ENCODE measurements around the gene ANKRD27.
"Not testable (repeated sequence)": the region's sequence is repeated elsewhere in the genome, so short reads cannot be mapped to it uniquely, and the experiment has no call there.

ANKRD27 gene

GRCh38 chr19:32598022-32598421, 77.0 kb downstream of the ANKRD27 start:
- no peak for DNase-seq

DNA sequence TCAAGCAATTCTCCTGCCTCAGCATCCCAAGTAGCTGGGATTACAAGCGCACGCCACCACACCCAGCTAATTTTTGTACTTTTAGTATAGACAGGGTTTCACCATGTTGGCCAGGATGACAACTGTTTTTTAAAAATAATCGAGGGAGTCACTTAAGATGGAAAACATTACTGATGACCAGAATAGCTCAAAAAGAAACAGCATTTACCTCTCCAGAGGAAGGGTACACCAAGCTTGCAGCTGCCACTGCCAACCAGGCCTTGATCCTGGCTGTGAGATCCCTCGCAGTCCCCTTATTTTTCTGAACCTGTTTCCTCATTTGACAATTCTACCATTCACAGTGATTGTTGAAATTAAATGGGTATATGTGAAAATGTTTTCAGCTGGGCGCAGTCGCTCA, 79.5 kb downstream of the ANKRD27 start:
- no peak for DNase-seq

DNA sequence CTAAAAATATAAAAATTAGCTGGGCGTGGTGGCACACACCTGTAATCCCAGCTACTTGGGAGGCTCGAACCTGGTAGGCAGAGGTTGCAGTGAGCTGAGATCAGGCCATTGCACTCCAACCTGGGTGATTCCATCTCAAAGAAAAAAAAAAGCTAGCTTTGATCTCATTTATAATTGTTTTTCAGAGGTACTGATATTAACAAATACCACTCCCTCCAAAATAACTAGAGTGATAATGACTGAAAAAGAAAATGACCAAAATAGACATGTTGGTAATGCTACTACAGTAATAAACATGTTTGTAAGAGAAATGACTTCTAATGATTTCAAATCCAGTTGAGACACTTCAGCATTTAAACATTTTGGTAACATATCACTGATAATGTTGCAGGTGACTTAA, 81.0 kb downstream of the ANKRD27 start:
- no peak for DNase-seq

GRCh38 chr19:32587747-32588504, 87.1 kb downstream of the ANKRD27 start:
- not testable (repeated sequence) for DNase-seq

GRCh38 chr19:32581705-32582179, 93.2 kb downstream of the ANKRD27 start:
- DNase-seq = peak; percentile 20

GRCh38 chr19:32580901-32581704, 93.9 kb downstream of the ANKRD27 start, which contains the start of gene PDCD5:
Gene PDCD5, plus strand, starts transcription at chr19:32581190. Its CDS starts 72 bp downstream, at chr19:32581262.
- DNase-seq = peak; percentile 97

DNA sequence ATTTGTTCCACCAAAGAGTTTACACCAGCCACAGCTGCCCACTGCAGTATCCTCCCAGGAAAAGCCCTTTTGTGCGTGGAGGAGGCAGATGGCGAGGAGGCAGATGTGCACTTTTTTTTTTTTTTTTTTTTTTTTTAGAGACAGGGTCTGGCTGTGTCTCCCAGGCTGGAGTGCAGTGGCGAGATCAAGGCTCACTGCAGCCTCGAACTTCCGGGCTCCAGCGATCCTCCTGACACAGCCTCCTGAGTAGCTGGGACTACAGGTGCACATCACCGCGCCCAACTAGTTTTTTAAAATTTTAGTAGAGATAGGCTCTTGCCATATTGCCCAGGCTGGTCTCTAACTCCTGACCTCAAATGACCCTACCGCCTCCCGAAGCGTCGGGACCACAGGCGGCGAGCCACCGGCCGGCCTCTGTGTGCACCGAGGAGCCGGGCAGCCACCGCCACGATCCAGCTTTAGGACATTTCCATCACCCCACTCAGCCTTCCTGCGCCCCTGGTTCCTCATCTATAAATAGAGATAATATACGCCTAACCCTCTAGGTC, 94.6 kb downstream of the ANKRD27 start:
- no peak for DNase-seq

DNA sequence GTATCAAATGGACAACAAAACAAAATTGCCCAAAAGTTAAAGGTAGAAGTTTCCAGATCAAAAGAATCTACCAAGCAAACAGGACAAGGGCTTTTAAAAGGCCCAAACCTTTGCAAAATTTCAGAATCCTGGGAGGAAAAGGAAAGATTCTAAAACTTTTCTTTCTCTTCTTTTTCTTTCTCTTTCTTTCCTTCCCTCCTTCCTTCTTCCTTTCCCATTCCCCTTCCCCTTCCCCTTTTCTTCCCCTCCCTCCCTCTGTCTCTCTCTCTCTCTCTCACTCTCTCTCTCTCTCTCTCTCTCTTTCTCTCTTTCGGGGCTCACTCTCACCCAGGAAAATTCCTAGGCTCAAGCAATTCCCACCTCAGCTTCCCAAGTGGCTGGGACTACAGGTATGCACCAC, 98.2 kb downstream of the ANKRD27 start:
- no peak for DNase-seq

- DNase-seq = no peak
Observed at GRCh38 chr19:32573492-32573794, 101.5 kb downstream of the ANKRD27 start.

GRCh38 chr19:32572700-32573491, 102.1 kb downstream of the ANKRD27 start:
- not testable (repeated sequence) for DNase-seq

DNA sequence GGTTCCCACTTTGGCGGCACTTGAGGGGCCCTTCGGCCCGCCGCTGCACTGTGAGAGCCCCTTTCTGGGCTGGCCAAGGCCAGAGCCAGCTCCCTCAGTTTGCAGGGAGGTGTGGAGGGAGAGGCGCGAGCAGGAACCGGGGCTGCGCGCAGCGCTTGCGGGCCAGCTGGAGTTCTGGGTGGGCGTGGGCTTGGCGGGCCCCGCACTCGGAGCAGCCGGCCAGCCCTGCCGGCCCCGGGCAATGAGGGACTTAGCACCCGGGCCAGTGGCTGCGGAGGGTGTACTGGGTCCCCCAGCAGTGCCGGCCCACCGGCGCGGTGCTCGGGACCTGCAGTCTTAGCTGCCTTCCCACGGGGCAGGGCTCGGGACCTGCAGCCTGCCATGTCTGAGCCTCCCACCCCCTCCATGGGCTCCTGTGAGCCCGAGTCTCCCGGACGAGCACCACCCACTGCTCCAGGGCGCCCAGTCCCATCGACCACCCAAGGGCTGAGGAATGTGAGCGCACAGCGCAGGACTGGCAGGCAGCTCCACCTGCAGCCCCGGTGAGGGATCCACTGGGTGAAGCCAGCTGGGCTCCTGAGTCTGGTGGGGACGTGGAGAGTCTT, 103.4 kb downstream of the ANKRD27 start:
- not testable (repeated sequence) for DNase-seq

DNA sequence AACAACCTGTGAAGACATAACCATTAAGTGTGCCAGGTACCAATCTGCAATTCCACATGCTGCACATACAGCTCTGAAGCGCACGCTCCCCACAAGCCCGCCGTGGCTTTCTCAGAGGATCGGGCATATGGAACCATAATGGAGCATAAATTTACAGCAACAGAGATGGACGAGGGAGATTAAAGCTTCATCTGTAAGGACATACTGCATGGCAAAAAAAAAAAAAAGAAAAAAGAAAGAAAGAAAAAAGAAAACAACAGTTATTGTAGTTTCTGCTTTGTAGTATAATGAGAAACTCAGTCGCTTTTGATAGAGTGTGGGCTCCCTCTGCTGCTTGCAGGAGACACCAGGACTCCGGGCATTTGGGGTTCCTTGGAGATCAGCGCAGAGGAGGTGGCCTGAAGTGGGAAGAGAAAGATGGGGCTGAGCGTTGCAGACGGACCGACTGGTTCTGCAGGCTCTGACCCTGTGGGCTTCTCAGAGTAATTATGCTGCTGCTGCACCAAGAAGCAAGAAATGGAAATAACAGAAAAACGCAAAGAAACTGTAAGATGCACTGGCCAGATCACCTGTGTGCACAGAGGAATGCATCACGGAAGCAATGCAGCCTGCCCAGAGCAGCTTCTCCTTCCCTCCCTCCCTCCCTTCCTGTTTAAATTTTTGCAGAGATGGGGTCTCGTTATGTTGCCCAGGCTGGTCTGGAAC, 104.7 kb downstream of the ANKRD27 start:
- DNase-seq = peak; percentile 70

DNA sequence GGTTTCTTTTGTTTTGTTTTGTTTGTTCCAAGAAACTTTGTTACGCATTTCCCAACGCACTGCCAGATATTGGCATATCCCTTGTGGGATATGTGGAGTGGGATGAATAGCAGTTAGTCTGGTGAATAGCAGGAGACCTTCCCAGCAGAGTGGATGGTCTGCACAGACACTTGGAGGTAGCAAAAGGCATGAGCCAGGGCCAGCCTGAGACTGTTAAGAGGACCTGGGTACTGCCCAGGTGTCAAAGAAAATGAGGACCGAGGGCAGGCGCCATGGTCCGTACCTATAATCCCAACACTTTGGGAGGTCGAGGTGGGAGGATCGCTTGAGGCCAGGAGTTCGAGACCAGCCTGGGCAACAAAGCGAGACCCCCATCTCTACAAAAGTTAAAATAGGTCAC, 107.5 kb downstream of the ANKRD27 start:
- no peak for DNase-seq

DNA sequence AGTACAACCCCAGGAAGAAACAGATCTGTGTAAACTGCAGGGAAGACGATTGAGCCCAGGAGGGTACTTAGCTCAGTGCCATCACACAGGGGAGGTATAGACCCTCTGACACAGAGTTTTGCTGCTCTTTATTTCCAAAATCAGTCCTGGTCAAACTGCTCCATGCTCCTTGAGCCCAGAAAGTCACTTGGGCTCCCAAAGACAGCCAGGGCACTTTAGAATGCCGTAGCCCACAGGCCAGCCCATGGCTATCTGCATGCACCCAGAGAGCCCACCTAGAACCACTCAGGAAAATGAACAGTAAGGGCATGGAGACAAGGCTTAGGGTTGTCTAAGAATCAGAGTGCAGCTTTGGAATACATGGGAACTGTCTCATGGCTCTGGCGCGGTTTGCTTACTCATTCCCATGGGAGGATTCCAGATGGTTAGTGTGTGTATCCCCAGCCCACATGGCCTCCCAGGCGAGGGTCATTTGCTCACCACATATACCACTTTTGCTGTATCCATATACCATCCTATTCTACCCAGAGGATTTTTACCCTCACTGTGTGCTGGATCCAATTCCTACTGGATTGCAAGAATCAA, 108.6 kb downstream of the ANKRD27 start:
- no peak for DNase-seq

GRCh38 chr19:32563761-32564160, 111.2 kb downstream of the ANKRD27 start:
- no peak for DNase-seq

DNA sequence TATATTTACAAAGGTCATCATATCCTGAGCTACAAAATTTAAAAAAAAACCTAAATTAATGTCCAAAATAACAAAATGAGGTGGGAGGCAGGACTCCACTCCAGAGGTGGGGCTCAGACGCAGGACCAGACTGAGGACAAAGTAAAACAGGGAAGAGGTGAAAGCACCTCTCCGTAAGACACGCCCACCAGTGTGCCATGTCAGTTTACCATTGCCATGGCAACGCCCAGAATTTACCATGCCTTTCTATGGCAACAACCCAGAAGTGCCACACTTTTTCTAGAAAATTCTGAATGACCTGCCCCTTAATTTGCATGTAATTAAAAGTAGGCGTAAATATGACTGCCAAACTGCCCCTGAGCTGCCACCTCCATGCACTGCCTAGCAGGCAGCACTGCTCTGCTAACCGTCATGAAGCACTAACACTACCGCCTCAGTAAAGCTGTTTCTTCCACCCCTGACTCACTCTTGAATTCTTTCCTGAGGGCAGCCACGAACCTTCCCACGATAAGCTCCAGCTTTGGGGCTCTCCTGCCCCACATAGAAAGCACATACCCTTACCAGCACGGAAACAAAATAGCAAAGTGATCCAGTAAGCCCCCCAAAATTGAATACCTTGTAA, 116.3 kb downstream of the ANKRD27 start:
- no peak for DNase-seq

DNA sequence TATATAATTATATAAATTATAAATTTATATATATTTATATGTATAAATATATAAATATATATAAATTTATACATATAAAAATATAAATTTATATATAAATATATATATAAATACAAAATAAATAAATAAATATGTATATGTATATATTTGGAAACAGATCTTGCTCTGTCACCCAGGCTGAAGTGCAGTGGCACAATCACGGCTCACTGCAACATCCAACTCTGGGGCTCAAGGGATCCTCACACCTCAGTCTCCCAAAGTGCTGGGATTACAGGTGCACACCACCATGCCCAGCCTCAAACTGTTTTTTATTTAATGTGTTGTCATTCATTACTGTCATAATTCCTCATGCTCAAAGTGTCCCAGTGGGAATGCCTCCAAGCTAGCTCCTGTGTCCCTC, 119.2 kb downstream of the ANKRD27 start:
- no peak for DNase-seq

DNA sequence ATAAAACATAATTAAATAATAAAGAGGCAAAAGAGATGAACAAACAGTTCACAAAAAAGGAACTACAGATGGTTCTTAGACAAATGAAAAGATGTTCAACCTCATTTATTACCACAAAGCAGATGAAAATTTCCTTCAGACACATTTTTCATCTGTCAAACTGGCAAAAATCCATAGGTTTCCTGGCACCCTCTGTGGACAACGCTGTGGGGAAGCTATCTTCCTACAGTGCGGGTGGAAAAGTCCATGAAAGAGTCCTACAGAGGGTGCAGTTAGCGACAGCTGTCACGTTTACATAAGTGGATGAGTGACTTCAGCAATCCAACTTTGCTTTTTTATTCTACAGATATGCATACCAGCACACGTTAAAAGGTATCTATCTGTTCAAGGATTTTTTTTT, 124.3 kb downstream of the ANKRD27 start:
- DNase-seq = no peak

All from CD4-positive, alpha-beta T cell treated with Interleukin-21 for 1 hour (primary cell).